Cardiac muscle cell (in vitro differentiated cells and primary cell): Measurements from ENCODE around the gene KAZN. TPM values are rescaled to one million over a fixed set of nuclear protein-coding genes. Genes with fewer than 3 reads are reported as not detected.

Experiments used
- DNase-seq, 2 donors: peaks; one replicate each; pipeline versions ENCODE4 v3.0.0 to v3.0.0-alpha.2; 2010 to 2017; ENCODE audit warnings: low read depth in 1 of 2, low spot score in 1 of 2
- H3K27ac ChIP-seq: fragments of 200-600 bp; sonication (generic); 2 replicates; pipeline ENCODE4 v1.5.1; 2016
- H3K27me3 ChIP-seq: fragments of 200-600 bp; sonication (generic); 2 replicates; pipeline ENCODE4 v1.6.0; 2016; ENCODE audit warnings: control low read depth
- H3K36me3 ChIP-seq: fragments of 200-600 bp; sonication (generic); 2 replicates; pipeline ENCODE4 v1.5.1; 2016; ENCODE audit warnings: control low read depth
- H3K4me1 ChIP-seq: fragments of 200-600 bp; sonication (generic); 2 replicates; pipeline ENCODE4 v1.8.1; 2017; ENCODE audit warnings: low read depth, mild to moderate bottlenecking, mixed run types
- H3K4me3 ChIP-seq: fragments of 200-600 bp; sonication (generic); 2 replicates; pipeline ENCODE4 v1.5.1; 2016; ENCODE audit warnings: mild to moderate bottlenecking
- H3K9me3 ChIP-seq: fragments of 200-600 bp; sonication (generic); 2 replicates; pipeline ENCODE4 v1.5.1; 2017; ENCODE audit warnings: low read depth, mild to moderate bottlenecking, control low read depth
- polyA plus RNA-seq: library from polyadenylated mRNA; unstranded; fragments of >200 nt; fragmentation: Nextera tagmentation; extraction: Ambion mirVana; gene quantifications from 2 replicates; pipeline ENCODE4 v1.2.1, GENCODE V29; 2016
- total RNA-seq: library from RNA; depleted of rRNA; stranded (reverse); fragments of >200 nt; gene quantifications from 2 replicates; pipeline ENCODE4 v1.2.3, GENCODE V29; 2016
- TF ChIP-seq, protein P1 (sequence below): IDR thresholded peaks from 2 replicates; pipeline ENCODE4 v1.5.1; 2012; ENCODE audit warnings: low read depth, mild to moderate bottlenecking, low read length

Gene KAZN
- total and polyA plus RNA-seq, 2 experiments from 2014 or later = 17.5 to 26.9 TPM

DNA sequence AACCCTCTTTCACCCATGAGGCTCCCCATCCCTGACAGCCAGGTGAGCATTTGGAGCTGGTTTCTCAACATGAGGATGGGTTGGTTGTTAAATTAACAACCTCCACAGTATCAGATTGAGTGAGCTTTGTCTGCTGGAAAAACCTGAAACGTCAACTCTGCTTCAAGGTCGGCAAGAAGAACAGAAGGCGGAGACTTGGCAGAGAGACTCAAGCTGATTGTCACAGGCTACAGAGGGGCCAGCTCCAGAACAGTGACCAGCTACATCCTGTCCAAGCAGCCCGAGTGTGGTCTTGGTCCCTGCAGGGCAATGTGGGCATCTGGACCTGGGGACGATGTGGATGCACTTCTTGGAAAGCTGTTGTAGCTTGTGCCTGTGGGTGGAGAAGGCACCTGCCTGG, 518.5 kb downstream of the KAZN start:
- peaks cover 8% of the 10 kb centered on the region for H3K4me1 ChIP-seq

DNA sequence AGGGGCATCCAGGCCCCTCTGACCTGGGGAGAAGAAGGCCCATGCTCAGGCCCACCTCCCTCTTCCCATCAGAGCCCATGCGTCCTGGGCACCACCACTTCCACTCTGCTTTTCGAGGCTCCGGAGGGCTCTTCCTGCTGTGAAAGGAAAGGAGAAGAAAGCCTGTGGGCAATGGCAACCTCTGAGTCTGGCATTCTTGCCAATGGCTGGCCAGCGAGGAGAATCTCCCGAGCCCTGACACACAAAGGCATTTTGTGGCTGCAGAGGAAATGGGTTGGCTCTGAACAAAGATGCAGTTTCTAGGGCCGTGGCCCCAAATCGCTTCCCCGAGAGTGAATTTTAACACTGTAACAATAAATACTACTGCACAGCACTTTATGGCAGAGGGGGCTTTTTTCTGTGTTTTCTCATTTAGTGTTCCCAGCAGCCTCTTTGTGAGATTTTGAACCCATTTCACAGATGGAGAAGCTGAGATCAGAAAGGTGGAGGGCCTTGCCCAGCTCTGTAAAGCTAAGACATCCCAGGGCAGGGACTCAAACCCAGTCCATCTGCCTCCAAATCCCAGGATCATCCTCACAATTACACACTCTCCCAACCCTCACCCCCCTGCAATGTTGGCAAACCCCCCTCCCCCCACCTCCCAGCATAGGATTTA, 519.3 kb downstream of the KAZN start:
- Histone ChIP-seq H3K4me3 (no peak overlapping the region), H3K36me3 (no peaks in the 10 kb centered on the region), H3K27me3 (no peaks in the 10 kb centered on the region), H3K27ac (no peak overlapping the region), H3K9me3 (no peaks in the 10 kb centered on the region), H3K4me1 (peaks cover 8% of the 10 kb centered on the region)
- DNase-seq = no peak
- TF ChIP-seq, protein P1, sequence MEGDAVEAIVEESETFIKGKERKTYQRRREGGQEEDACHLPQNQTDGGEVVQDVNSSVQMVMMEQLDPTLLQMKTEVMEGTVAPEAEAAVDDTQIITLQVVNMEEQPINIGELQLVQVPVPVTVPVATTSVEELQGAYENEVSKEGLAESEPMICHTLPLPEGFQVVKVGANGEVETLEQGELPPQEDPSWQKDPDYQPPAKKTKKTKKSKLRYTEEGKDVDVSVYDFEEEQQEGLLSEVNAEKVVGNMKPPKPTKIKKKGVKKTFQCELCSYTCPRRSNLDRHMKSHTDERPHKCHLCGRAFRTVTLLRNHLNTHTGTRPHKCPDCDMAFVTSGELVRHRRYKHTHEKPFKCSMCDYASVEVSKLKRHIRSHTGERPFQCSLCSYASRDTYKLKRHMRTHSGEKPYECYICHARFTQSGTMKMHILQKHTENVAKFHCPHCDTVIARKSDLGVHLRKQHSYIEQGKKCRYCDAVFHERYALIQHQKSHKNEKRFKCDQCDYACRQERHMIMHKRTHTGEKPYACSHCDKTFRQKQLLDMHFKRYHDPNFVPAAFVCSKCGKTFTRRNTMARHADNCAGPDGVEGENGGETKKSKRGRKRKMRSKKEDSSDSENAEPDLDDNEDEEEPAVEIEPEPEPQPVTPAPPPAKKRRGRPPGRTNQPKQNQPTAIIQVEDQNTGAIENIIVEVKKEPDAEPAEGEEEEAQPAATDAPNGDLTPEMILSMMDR = no peak

More for the DNA sequence above, 518.5 kb downstream of the KAZN start:
- DNase-seq = peak in 1 of 2 donors; percentile 23
- TF ChIP-seq, protein P1 = no peak
- H3K27ac ChIP-seq = no peak overlapping the region
- no peaks in the 10 kb centered on the region for H3K9me3 ChIP-seq
- no peaks in the 10 kb centered on the region for H3K27me3 ChIP-seq
- H3K4me3 ChIP-seq = no peak overlapping the region
- H3K36me3 ChIP-seq = no peaks in the 10 kb centered on the region

GRCh38 chr1:15118579-15118978, 520.1 kb downstream of the KAZN start:
- peaks cover 8% of the 10 kb centered on the region for H3K4me1 ChIP-seq
- H3K4me3 ChIP-seq = no peak overlapping the region
- no peak overlapping the region for H3K27ac ChIP-seq
- H3K27me3 ChIP-seq = no peaks in the 10 kb centered on the region
- TF ChIP-seq, protein P1 = no peak
- DNase-seq = no peak
- no peaks in the 10 kb centered on the region for H3K9me3 ChIP-seq
- no peaks in the 10 kb centered on the region for H3K36me3 ChIP-seq

- peaks cover 8% of the 10 kb centered on the region for H3K4me1 ChIP-seq
- TF ChIP-seq, protein P1 = no peak
- no peaks in the 10 kb centered on the region for H3K27me3 ChIP-seq
- H3K9me3 ChIP-seq = no peaks in the 10 kb centered on the region
- no peaks in the 10 kb centered on the region for H3K36me3 ChIP-seq
- DNase-seq = no peak
- H3K4me3 ChIP-seq = no peak overlapping the region
- H3K27ac ChIP-seq = no peak overlapping the region
These were observed 521.9 kb downstream of the KAZN start for GRCh38 chr1:15120251-15120945.

DNA sequence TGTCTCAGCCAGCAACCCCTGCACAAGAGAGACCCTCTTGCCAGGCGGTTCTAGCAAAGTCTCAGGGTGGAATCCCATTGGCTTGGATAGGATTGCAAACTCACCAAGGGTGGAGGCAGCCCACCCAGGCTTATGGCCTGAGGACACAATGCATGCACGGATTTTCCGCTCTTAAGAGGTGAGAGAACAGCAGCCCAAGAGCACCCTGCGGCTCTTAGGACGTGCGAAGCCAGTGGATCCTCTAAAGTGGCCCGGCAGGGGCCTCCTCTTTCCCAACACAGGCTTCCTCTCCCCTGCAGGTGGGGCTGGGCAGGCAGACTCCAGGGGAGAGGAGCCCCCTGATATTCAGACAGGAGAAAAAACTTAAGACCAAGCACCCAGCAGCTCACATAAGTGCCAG, 523.8 kb downstream of the KAZN start:
- no peak for DNase-seq
- TF ChIP-seq, protein P1 = no peak
- H3K36me3 ChIP-seq = no peaks in the 10 kb centered on the region
- no peak overlapping the region for H3K27ac ChIP-seq
- H3K27me3 ChIP-seq = no peaks in the 10 kb centered on the region
- H3K4me3 ChIP-seq = no peak overlapping the region
- H3K9me3 ChIP-seq = no peaks in the 10 kb centered on the region
- no peaks in the 10 kb centered on the region for H3K4me1 ChIP-seq
